ENCODE results near the gene VPS54. TPM values are rescaled to one million over a fixed set of nuclear protein-coding genes. Genes with fewer than 3 reads are reported as not detected.

Gene VPS54, protein sequence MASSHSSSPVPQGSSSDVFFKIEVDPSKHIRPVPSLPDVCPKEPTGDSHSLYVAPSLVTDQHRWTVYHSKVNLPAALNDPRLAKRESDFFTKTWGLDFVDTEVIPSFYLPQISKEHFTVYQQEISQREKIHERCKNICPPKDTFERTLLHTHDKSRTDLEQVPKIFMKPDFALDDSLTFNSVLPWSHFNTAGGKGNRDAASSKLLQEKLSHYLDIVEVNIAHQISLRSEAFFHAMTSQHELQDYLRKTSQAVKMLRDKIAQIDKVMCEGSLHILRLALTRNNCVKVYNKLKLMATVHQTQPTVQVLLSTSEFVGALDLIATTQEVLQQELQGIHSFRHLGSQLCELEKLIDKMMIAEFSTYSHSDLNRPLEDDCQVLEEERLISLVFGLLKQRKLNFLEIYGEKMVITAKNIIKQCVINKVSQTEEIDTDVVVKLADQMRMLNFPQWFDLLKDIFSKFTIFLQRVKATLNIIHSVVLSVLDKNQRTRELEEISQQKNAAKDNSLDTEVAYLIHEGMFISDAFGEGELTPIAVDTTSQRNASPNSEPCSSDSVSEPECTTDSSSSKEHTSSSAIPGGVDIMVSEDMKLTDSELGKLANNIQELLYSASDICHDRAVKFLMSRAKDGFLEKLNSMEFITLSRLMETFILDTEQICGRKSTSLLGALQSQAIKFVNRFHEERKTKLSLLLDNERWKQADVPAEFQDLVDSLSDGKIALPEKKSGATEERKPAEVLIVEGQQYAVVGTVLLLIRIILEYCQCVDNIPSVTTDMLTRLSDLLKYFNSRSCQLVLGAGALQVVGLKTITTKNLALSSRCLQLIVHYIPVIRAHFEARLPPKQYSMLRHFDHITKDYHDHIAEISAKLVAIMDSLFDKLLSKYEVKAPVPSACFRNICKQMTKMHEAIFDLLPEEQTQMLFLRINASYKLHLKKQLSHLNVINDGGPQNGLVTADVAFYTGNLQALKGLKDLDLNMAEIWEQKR
- 26.8 and 27.1 TPM in 2 replicates for total RNA-seq
- long read RNA-seq, partial matches to known transcripts = 6 of 7 reads
- long read RNA-seq, other reads (novel, unspliced or antisense) = 1 of 7 reads

DNA sequence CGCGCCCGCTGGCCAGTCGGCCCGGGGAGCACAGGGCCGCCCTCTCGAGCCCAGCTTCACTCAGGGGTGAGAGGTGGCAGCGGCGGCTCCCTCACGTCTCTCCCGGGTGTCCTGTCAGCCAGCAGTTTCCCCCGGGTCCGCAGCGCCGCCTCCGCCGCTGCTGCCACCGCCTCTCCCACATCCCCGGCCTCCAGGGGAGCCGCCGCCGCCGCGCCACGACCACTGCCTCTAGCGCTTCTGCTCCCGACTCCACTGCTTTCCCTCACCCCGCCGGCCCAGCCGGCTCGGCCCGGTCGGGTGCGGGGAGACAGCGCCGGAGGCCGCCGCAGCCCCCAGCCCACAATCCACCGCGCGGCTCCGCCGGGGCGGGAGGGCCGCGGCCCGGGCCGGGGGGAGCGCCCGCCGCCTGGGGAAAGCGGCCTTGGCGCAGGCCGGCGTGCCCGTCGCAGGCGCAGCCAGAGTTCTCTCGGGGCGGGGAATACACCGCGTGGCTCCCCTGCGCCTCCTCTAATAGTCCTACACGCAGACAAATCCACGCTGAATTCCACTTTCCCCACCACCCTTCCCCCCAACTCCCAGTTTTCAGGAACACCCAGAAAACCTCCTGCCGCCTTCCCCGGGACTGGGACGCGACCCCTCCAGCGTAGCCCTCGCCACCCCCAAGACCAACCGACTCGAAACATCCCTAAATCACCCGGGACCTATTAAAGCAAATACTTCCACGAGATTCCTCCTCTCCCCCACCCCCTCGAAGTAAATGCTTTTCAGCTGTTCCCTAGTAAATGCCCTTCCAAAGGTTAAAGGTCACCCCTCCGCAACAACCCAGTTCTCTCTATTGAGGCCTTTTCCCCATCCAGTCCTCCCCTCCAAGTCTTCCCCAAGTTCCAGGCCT is at the start of gene VPS54:
Gene VPS54, minus strand, starts transcription at position 346 of the 892 bp plus-strand sequence. CDS start 35,429 bp downstream, outside the sequence.
- H3K9me3 Mint-ChIP-seq = no peaks in the 10 kb centered on the region
- TF ChIP-seq, protein P1, sequence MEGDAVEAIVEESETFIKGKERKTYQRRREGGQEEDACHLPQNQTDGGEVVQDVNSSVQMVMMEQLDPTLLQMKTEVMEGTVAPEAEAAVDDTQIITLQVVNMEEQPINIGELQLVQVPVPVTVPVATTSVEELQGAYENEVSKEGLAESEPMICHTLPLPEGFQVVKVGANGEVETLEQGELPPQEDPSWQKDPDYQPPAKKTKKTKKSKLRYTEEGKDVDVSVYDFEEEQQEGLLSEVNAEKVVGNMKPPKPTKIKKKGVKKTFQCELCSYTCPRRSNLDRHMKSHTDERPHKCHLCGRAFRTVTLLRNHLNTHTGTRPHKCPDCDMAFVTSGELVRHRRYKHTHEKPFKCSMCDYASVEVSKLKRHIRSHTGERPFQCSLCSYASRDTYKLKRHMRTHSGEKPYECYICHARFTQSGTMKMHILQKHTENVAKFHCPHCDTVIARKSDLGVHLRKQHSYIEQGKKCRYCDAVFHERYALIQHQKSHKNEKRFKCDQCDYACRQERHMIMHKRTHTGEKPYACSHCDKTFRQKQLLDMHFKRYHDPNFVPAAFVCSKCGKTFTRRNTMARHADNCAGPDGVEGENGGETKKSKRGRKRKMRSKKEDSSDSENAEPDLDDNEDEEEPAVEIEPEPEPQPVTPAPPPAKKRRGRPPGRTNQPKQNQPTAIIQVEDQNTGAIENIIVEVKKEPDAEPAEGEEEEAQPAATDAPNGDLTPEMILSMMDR (conservative IDR thresholded peaks at IDR 0.05) = no peak
- H3K36me3 Mint-ChIP-seq (ENCODE audit: low read depth) = no peaks in the 10 kb centered on the region
- peak within 1 kb of the TSS; percentile 95 for H3K4me3 Mint-ChIP-seq
- peak; percentile 56 for DNase-seq (ENCODE audit: low read depth, low spot score)
- H3K27ac Mint-ChIP-seq (ENCODE audit: unreplicated experiment) = peak within 1 kb of the TSS; percentile 97
- H3K4me1 Mint-ChIP-seq = peaks cover 36% of the 10 kb centered on the region
- no peaks in the 10 kb centered on the region for H3K27me3 Mint-ChIP-seq (ENCODE audit: low read depth)

DNA sequence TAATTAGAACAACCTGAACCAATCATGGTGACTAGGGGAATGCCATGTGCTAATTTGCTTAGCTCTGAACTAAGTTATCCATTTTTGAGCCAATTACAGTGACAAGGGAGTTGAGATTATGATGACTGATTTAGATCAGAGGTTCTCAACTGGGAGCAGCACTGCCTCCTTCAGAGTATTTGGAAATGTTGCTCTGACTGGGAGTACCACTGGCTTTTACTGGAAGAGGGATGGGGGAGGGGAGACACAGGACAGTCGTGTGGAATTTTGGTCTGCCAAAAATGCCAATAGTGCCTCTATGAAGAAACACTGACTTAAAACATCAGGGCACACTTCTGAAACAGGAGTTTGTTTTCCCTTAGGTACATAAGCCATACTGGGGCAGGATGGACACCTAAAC is 48.1 kb upstream of the VPS54 start:
- Mint-ChIP-seq H3K4me3 (no peak overlapping the region), H3K36me3 (ENCODE audit: low read depth) (no peaks in the 10 kb centered on the region), H3K27me3 (ENCODE audit: low read depth) (no peaks in the 10 kb centered on the region), H3K4me1 (peaks cover 20% of the 10 kb centered on the region), H3K9me3 (no peaks in the 10 kb centered on the region), H3K27ac (ENCODE audit: unreplicated experiment) (no peak overlapping the region)
- TF ChIP-seq, protein P1 (conservative IDR thresholded peaks at IDR 0.05) = no peak
- no peak for DNase-seq (ENCODE audit: low read depth, low spot score)

DNA sequence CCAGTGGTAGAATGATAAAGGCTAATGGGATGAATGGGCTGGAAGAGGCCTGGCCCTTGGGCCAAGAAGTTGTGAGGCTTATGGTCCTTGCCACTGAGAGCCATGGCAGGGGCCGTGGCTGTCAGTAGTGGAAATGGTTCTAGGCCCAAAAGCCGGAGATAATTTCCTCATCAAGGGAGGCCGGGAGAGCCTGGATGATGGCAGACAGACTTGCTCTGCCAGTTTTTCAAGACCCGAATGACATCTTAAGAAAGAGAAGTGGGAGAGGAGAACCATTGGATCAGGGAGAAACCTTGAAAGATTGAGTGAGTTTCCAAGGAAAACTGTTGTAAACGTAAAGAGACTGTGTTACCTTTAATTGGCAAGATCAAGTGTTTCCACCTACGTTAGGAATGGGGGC is 46.3 kb upstream of the VPS54 start:
- TF ChIP-seq, protein P1 (conservative IDR thresholded peaks at IDR 0.05) = no peak
- H3K27ac Mint-ChIP-seq (ENCODE audit: unreplicated experiment) = no peak overlapping the region
- no peaks in the 10 kb centered on the region for H3K27me3 Mint-ChIP-seq (ENCODE audit: low read depth)
- no peak for DNase-seq (ENCODE audit: low read depth, low spot score)
- H3K36me3 Mint-ChIP-seq (ENCODE audit: low read depth) = no peaks in the 10 kb centered on the region
- H3K4me3 Mint-ChIP-seq = no peak overlapping the region
- H3K9me3 Mint-ChIP-seq = no peaks in the 10 kb centered on the region
- peaks cover 21% of the 10 kb centered on the region for H3K4me1 Mint-ChIP-seq

DNA sequence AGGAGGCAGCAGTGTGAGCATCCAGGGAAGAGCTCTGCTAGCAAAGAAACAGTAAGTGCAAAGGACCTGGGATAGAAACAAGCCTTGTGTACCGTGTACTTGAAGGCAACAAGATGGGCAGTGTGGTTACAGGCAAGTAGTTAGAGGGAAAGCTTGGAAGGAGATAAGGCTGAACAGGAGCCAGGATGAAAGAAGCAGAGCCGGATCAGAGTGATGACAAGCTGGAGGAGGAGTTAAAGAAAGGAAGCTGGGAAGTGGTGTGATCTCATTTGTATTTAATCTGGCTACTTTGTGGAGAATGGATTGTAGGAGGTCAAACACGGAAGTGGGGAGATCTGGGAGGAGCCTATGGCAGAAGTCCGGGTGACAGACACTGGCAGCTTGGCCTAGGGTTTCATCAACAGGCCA is 44.7 kb upstream of the VPS54 start:
- Mint-ChIP-seq H3K27ac (ENCODE audit: unreplicated experiment) (peak overlapping the region; percentile 94), H3K4me3 (no peak overlapping the region), H3K9me3 (no peaks in the 10 kb centered on the region), H3K27me3 (ENCODE audit: low read depth) (no peaks in the 10 kb centered on the region), H3K4me1 (peaks cover 21% of the 10 kb centered on the region), H3K36me3 (ENCODE audit: low read depth) (no peaks in the 10 kb centered on the region)
- no peak for DNase-seq (ENCODE audit: low read depth, low spot score)
- TF ChIP-seq, protein P1 (conservative IDR thresholded peaks at IDR 0.05) = no peak

Measured in neural crest cell (in vitro differentiated cells).